Ectodermal cell (in vitro differentiated cells): ENCODE data around the gene FRG2. TPM values are rescaled to one million over a fixed set of nuclear protein-coding genes. Genes with fewer than 3 reads are reported as not detected.
"Not testable (repeated sequence)": the region's sequence is repeated elsewhere in the genome, so short reads cannot be mapped to it uniquely, and the experiment has no call there.

ENCODE experiments used
- H3K27ac ChIP-seq: 2 replicates; pipeline ENCODE4 v1.7.0; 2013; ENCODE audit warnings: mild to moderate bottlenecking, low read depth, low read length; ENCODE audit not compliant: insufficient read depth, poor library complexity, severe bottlenecking
- H3K27me3 ChIP-seq: 2 replicates; pipeline ENCODE4 v1.7.0; 2013; ENCODE audit warnings: mild to moderate bottlenecking, low read length; ENCODE audit not compliant: insufficient read depth, control insufficient read depth, poor library complexity, severe bottlenecking
- H3K36me3 ChIP-seq: one replicate; pipeline ENCODE4 v1.7.0; 2013; ENCODE audit warnings: low read length; ENCODE audit not compliant: control insufficient read depth, insufficient read depth
- H3K4me1 ChIP-seq: one replicate; pipeline ENCODE4 v1.7.0; 2013; ENCODE audit warnings: low read length; ENCODE audit not compliant: control insufficient read depth, insufficient read depth
- H3K4me3 ChIP-seq: 2 replicates; pipeline ENCODE4 v1.7.0; 2013; ENCODE audit warnings: low read depth, low read length, control low read depth; ENCODE audit not compliant: insufficient read depth
- H3K9me3 ChIP-seq: 2 replicates; pipeline ENCODE4 v1.7.0; 2013; ENCODE audit warnings: mild to moderate bottlenecking, low read length, moderate library complexity; ENCODE audit not compliant: control insufficient read depth
- WGBS, 2 experiments: methylation state at CpG; one replicate each; pipeline ENCODE4 v1.1.7; 2013; ENCODE audit warnings: missing lambda C conversion rate in 2 of 2; 5-methylcytosine and 5-hydroxymethylcytosine counted together
- polyA plus RNA-seq, 4 experiments: library from polyadenylated mRNA; stranded (reverse); fragments of 50-300 nt; gene quantifications; one replicate each; pipeline ENCODE4 v1.2.3, GENCODE V29; 2013

Gene FRG2
- not detected for polyA plus RNA-seq (2013, experiment 1 of 4)
- not detected for polyA plus RNA-seq (2013, experiment 2 of 4)
- polyA plus RNA-seq (2013, experiment 3 of 4) = not detected
- polyA plus RNA-seq (2013, experiment 4 of 4) = not detected

- not testable (repeated sequence) for H3K4me1 ChIP-seq, H3K27me3 ChIP-seq, H3K27ac ChIP-seq, H3K4me3 ChIP-seq, H3K36me3 ChIP-seq, H3K9me3 ChIP-seq
- WGBS, 2 experiments = no CpG with 5 or more reads among the region's 10 CpGs
Observed at GRCh38 chr4:190027156-190027555, at the start of gene FRG2. FRG2 (minus strand) TSS chr4:190027256; CDS start chr4:190027204, 52 bp downstream.

GRCh38 chr4:190068351-190068750, 41.3 kb upstream of the FRG2 start:
- H3K27ac ChIP-seq, H3K4me3 ChIP-seq, H3K36me3 ChIP-seq, H3K27me3 ChIP-seq, H3K9me3 ChIP-seq, H3K4me1 ChIP-seq: not testable (repeated sequence)
- WGBS, 2 experiments = 72 to 74% methylated on average over 28 to 35 of the region's 45 CpGs

GRCh38 chr4:190064805-190065204, 37.7 kb upstream of the FRG2 start:
- not testable (repeated sequence) for H3K27me3 ChIP-seq, H3K4me1 ChIP-seq, H3K36me3 ChIP-seq, H3K4me3 ChIP-seq, H3K27ac ChIP-seq, H3K9me3 ChIP-seq
- WGBS, 2 experiments = 67 to 78% methylated on average over 2 to 3 of the region's 3 CpGs

DNA sequence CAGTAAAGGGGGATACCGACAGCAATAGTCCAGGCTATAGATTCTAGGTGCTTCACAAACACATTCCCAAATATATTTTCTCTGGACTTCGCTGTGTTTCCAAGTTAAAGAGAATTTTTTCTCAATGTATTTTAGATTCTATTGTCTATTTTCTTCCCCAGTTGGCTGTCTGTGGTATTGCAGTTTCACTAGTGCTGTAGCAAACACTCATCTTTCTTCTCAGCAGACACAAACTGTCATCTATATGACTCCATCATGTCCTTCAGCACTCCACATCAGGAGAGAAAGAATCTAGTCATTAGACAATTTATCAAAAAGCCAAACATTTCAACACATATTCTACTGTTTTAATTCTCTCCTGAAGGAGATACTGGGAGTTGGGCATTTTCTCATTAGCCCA, 37.3 kb upstream of the FRG2 start, which contains the start of gene DBET:
Gene DBET (plus strand): TSS at position 161 of the 400 bp plus-strand sequence.
- no CpG with 5 or more reads among the region's 2 CpGs for WGBS, 2 experiments
- H3K27me3 ChIP-seq, H3K36me3 ChIP-seq, H3K4me3 ChIP-seq, H3K27ac ChIP-seq, H3K4me1 ChIP-seq, H3K9me3 ChIP-seq: not testable (repeated sequence)

DNA sequence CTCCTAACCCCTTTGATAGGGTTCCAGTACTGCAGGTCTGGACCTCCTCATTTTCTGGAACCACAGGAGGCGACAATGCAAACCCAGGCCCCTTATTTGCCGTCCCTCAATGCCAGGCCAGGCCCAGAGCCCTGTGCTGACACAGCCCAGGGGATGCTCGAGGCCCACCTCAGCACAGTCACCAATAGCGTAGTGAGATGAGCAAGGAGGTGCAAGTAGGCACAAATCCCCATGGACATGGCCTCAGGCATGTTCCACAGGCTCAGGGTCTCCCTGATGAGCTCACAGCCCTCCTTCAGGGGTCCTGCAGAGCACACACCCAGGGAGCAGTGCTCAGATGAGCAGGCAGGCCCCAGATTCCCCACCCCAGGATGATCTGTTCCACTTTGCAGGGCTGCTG, 31.9 kb upstream of the FRG2 start:
- H3K4me3 ChIP-seq, H3K9me3 ChIP-seq, H3K27ac ChIP-seq, H3K4me1 ChIP-seq, H3K36me3 ChIP-seq, H3K27me3 ChIP-seq: not testable (repeated sequence)
- WGBS, 2 experiments = 53 to 64% methylated on average over 3 to 4 of the region's 4 CpGs

DNA sequence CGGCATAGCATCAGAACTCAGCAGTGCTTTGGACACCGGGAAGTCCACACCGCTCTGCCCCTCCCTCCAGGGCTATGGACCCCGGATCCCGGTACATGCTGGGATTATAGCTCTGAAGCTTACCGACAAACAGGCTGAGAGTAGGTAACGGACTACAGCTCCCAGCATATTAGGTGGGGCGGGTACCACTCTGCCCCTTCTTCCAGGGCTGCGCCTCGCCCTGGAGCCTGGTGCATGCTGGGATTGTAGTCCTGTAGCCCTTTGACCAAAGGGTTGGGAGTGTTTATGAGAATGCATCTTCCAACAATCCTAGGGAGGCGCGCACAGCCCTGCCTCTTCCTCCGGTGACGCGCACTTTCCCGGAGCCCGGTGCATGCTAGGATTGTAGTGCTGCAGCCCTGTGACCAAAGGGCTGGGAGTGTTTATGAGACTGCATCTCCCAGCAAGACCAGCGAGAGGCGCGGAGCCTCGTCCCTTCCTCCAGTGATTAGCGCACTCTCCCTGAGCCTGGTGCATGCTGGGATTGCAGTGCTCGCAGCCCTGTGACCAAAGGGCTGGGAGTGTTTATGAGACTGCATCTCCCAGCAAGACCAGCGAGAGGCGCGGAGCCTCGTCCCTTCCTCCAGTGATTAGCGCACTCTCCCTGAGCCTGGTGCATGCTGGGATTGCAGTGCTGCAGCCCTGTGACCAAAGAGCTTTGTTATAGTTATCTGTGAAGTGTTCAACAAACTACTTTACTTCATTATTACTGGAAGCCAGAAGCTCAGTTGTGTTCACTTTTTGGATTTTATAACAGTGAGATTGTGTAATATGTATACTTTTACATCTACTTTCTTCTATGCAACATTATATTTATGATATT, 22.6 kb upstream of the FRG2 start:
- H3K27ac ChIP-seq, H3K9me3 ChIP-seq, H3K4me3 ChIP-seq, H3K36me3 ChIP-seq, H3K27me3 ChIP-seq, H3K4me1 ChIP-seq: not testable (repeated sequence)
- WGBS, 2 experiments = 59% methylated on average over 4 of the region's 28 CpGs; no CpG with 5 or more reads in 1 of the 2 experiments

DNA sequence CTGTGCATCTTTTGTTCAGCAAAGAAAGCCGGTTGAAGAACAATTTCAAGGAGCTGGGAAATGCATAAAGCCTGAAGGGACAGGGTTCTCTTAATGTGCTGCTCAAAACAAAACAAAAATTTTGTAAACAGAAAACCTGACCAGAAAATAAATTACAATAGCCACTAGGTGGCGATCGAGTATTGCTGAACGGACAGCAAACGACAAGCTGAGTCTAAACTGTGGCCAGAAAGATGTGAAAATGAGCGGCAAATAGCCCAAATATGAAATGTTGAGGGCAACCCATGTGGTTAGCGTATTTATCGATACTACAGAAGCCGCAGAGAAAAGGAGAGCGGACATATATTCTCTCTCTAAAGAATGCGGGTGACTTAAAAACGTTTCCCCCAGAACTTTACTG, 20.6 kb upstream of the FRG2 start:
- H3K27me3 ChIP-seq, H3K36me3 ChIP-seq, H3K4me1 ChIP-seq, H3K9me3 ChIP-seq, H3K27ac ChIP-seq, H3K4me3 ChIP-seq: not testable (repeated sequence)
- no CpG with 5 or more reads among the region's 12 CpGs for WGBS, 2 experiments

DNA sequence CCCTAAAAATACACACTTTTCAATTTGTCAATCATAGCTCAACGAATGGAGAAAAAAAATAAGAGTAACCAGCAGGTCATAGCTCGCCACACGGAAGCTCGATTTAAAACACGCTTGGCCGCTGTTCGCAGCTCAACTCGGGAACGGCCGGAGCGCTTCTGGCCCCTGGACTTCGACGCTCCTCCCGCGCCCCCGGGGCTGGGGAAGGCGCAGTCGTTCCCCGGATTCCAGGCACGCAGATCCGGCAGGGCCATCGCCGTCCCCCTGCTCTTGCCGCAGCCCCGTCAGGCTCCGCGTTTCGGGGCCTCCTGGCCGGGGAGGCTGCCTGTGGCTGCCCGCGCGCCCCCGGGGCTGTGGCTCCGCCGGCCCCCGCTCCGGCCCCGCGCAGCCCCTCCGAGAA, 13.8 kb upstream of the FRG2 start:
- H3K27ac ChIP-seq, H3K4me1 ChIP-seq, H3K9me3 ChIP-seq, H3K27me3 ChIP-seq, H3K4me3 ChIP-seq, H3K36me3 ChIP-seq: not testable (repeated sequence)
- 88 to 94% methylated on average over 18 to 21 of the region's 40 CpGs for WGBS, 2 experiments

DNA sequence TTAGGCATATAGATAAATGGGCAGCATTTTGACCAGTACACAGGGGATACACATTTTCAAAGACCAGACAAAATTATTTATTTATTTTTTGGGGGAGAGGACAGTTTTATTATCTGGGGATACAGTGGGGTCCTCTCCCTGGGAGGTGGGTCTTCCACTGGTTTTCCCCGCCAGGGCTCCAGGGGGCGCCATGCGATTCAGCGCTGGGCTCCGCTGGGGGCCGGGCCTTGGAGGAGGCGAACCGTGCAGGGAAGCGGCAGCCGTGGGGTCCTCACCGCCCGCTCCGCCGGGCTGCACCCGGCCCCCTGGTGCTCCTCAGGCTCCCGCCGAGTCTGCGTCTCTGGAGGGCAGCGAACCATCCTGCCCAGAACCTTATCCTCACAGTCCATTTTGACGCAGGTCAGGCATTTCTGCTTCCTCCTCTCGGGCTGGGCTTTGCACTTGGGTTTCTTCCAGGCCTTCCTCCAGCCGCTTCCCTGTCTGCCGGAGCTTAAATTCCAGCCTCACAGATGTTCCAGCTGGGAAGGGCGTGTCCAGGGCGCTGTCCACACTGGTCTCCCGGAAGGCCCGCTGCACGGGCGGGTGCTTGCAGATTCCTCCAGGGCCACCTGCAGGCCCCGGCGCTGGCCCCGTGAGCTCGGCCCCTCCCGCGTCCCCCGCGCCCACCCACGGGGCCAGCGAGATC, 10.8 kb upstream of the FRG2 start:
- WGBS, 2 experiments = 83% methylated on average over 1 of the region's 39 CpGs; no CpG with 5 or more reads in 1 of the 2 experiments
- not testable (repeated sequence) for H3K36me3 ChIP-seq, H3K4me1 ChIP-seq, H3K27ac ChIP-seq, H3K9me3 ChIP-seq, H3K27me3 ChIP-seq, H3K4me3 ChIP-seq

DNA sequence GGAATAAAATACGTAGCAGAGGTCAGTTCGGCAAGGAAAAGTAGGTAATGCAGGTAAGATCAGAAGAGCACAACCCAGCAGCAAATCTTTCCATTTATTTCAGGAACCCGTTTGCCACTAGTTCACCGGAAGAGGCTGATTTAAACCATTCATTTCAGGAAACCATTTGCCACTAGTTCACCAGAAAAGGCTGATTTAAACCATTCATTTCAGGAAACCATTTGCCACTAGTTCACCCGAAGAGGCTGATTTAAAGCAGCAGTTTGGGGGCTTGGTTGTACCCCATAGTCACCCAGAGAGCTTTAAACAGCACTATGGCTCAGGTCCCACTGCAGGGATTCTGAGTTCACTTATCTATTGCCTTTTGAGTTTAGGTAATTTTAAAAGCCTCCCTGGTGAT, 4.2 kb upstream of the FRG2 start:
- H3K4me1 ChIP-seq, H3K36me3 ChIP-seq, H3K27ac ChIP-seq, H3K9me3 ChIP-seq, H3K27me3 ChIP-seq, H3K4me3 ChIP-seq: not testable (repeated sequence)
- WGBS, 2 experiments = 67% methylated on average over 1 of the region's 5 CpGs; no CpG with 5 or more reads in 1 of the 2 experiments
